Activated B cell treated with CpG ODN at 0.5 μM for 24 hours (primary cell): Measurements from ENCODE around the gene RAPGEF1. TPM values are rescaled to one million over a fixed set of nuclear protein-coding genes. Genes with fewer than 3 reads are reported as not detected.

Experiments
- ATAC-seq: fragments of 200-7000 bp; cut with Tn5 transposase; one replicate; pipeline ENCODE4 v1.10.0; 2021; ENCODE audit warnings: low read depth, mild to moderate bottlenecking, moderate library complexity
- CTCF ChIA-PET: fragments of 350-600 bp; sonication (Branson Sonifier 250); formaldehyde crosslinking; loops from one replicate; lab custom pipeline; 2021; ENCODE audit warnings: antibody characterized with exemption; lab: Charles Lee
- POLR2A ChIA-PET: fragments of 350-600 bp; sonication (Branson Sonifier 250); formaldehyde crosslinking; loops from one replicate; lab custom pipeline; 2021; ENCODE audit warnings: antibody characterized with exemption; lab: Charles Lee
- DNase-seq: peaks from one replicate; pipeline ENCODE4 v3.0.0; 2022
- H3K27ac Mint-ChIP-seq: one replicate; pipeline ENCODE4 v1.8.0; 2020; ENCODE audit warnings: mixed read lengths
- H3K27me3 Mint-ChIP-seq: one replicate; pipeline ENCODE4 v1.8.0; 2021; ENCODE audit warnings: mixed read lengths
- H3K36me3 Mint-ChIP-seq: one replicate; pipeline ENCODE4 v1.8.0; 2021; ENCODE audit warnings: low read depth, mixed read lengths
- H3K4me1 Mint-ChIP-seq: one replicate; pipeline ENCODE4 v1.8.0; 2021; ENCODE audit warnings: mixed read lengths
- H3K4me3 Mint-ChIP-seq: one replicate; pipeline ENCODE4 v1.8.0; 2020; ENCODE audit warnings: mild to moderate bottlenecking, mixed read lengths
- H3K9me3 Mint-ChIP-seq: one replicate; pipeline ENCODE4 v1.8.0; 2020; ENCODE audit warnings: mixed read lengths
- intact Hi-C: fragments of 100-400 bp; cut with micrococcal nuclease; formaldehyde crosslinking; loops from one replicate; pipeline ENCODE4 v1.15.1; 2024
- total RNA-seq: library from RNA; stranded (reverse); gene quantifications from 2 replicates; pipeline ENCODE4 v1.2.3, GENCODE V29; 2022
- TF ChIP-seq, protein P1 (sequence below): fragments of 200-600 bp; IDR thresholded peaks from one replicate; pipeline ENCODE4 v1.8.0; 2022; ENCODE audit warnings: antibody characterized with exemption, mild to moderate bottlenecking

Gene RAPGEF1
- total RNA-seq, 1 donor from 2014 or later, result 318 TPM

DNA sequence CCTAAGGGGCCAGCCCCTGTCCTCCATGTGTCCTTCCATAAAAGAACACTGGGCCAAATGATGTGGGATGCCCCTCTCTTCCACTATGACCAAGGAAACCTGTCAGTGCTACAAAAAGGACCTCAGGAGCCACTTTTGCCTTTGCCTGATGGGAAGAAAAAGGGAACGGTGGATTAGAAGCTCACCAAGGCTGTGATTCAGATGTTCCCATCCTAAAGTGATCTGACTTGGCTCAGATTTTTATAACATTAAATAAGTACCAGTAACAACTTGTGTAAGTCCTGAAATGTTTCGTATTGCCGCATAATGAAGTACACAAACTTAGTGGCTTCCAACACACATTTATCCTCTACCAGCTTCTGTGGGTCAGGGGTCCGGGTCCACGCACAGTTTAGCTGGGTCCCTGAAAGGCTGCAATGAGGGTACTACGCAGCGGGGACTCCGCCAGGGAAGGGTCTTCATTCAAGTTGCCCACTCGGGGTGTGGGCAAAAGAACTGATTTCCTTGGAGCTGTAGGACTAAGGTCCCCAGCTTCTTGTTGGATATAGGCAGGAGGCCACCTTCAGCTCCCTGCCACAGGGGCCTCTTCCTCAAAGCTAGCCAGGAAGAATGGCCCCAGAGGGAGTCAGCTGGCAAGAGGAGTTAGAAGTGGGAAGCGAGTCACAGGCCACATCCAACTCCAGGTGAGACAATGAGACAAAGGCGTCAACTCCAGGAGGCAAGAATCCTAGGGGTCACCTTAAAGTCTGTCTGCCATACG, 60.4 kb downstream of the RAPGEF1 start:
- H3K27ac Mint-ChIP-seq, result peak overlapping the region; percentile 93
- peaks cover 97% of the 10 kb centered on the region for H3K4me1 Mint-ChIP-seq
- H3K27me3 Mint-ChIP-seq, result no peaks in the 10 kb centered on the region
- ChIA-PET CTCF (interaction anchor here (1.1 to 4.0 kb wide), 6 partner anchors 15 to 51 kb away, joined by 3 to 44 read pairs (median 5); no protein-coding TSS in a partner anchor), POLR2A (interaction anchor here (0.6 to 19.5 kb wide), 9 partner anchors 11 to 1736 kb away, joined by 3 to 683 read pairs (median 13); partner anchors contain the start of gene RAPGEF1)
- H3K36me3 Mint-ChIP-seq, result peaks cover 24% of the 10 kb centered on the region
- no peak overlapping the region for H3K4me3 Mint-ChIP-seq
- H3K9me3 Mint-ChIP-seq, result no peaks in the 10 kb centered on the region
- no peak for DNase-seq
- TF ChIP-seq, protein P1, sequence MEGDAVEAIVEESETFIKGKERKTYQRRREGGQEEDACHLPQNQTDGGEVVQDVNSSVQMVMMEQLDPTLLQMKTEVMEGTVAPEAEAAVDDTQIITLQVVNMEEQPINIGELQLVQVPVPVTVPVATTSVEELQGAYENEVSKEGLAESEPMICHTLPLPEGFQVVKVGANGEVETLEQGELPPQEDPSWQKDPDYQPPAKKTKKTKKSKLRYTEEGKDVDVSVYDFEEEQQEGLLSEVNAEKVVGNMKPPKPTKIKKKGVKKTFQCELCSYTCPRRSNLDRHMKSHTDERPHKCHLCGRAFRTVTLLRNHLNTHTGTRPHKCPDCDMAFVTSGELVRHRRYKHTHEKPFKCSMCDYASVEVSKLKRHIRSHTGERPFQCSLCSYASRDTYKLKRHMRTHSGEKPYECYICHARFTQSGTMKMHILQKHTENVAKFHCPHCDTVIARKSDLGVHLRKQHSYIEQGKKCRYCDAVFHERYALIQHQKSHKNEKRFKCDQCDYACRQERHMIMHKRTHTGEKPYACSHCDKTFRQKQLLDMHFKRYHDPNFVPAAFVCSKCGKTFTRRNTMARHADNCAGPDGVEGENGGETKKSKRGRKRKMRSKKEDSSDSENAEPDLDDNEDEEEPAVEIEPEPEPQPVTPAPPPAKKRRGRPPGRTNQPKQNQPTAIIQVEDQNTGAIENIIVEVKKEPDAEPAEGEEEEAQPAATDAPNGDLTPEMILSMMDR, result no peak
- intact Hi-C loops, result loop anchor here (2.0 kb wide), 1 partner anchor 17 kb away; no protein-coding TSS in a partner anchor
- ATAC-seq, result no peak

DNA sequence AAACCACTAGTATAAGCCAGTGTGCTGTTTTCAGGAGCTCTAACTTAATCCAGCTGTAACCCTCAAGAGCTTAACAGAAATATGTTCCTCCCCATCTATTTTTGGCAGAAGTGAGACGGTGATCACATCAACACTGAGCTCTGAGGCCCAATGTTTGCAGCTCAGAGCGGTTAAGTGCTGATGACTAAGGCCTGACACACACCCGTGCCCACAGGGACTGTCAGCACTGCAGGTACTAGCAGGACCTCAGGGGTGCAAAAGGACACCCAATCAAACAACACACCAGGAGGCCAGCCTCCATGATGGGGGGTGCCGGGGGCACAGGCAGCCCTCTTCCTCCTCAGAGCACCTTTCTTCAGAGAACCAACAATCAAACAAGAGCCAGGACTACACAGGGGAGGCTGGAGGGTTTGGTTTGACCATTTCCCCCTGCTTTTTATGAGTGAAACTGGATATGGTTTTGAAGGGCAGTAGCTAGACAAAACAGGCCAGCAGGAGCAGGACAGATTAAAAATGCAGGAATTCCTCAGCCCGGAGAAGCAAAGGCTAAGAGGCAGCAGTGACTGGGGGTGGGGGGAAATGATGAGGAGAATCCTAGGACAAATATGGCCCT, 61.3 kb downstream of the RAPGEF1 start:
- ChIA-PET CTCF (interaction anchor here (0.6 to 4.0 kb wide), 16 partner anchors 10 to 87 kb away, joined by 3 to 44 read pairs (median 5); no protein-coding TSS in a partner anchor), POLR2A (interaction anchor here (0.6 to 19.5 kb wide), 19 partner anchors 11 to 306 kb away, joined by 3 to 683 read pairs (median 8); partner anchors contain the start of gene RAPGEF1)
- intact Hi-C loops, result loop anchor here (1.0 to 2.0 kb wide), 5 partner anchors 10 to 51 kb away; no protein-coding TSS in a partner anchor
- TF ChIP-seq, protein P1, result no peak
- ATAC-seq (peak; percentile 90), DNase-seq (peak; percentile 63)
- H3K36me3 Mint-ChIP-seq, result peaks cover 21% of the 10 kb centered on the region
- no peaks in the 10 kb centered on the region for H3K9me3 Mint-ChIP-seq
- no peaks in the 10 kb centered on the region for H3K27me3 Mint-ChIP-seq
- H3K27ac Mint-ChIP-seq, result peak overlapping the region; percentile 93
- peaks cover 98% of the 10 kb centered on the region for H3K4me1 Mint-ChIP-seq
- peak overlapping the region; percentile 93 for H3K4me3 Mint-ChIP-seq

DNA sequence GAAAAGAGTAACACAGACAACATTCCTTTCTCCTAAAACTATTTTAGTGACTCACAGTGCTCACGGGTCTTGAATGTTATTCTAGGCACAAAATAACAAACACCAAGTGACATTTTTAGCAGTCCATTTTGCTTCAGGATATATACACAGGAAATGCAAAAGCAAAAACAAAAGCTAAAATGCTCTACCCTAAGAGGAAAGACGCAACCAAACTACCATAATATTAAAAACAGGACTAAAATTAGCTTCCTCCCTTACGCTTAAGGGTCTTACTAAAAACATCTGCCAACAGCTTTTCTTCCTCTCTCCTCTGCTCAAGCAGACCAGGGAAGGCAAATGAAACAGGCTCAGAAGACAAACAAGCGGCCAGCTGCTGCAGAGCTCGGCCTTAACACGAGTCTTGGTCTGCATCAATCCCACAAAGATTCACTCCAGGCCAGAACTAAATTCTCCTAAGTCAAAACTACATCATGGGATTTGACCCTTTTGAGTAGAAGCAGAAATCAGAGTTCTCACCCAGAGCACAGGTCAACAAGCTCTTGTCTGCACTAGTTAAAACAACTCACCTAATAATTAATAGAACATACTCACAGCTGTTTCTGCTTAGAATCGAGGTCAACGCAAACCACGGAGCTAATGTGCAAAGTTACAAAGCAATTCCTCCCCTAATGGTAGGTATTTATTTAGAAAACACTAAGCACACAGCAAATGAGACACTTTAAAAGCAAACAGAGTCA, 62.3 kb downstream of the RAPGEF1 start:
- H3K27me3 Mint-ChIP-seq, result no peaks in the 10 kb centered on the region
- DNase-seq (no peak), ATAC-seq (peak; percentile 25)
- H3K9me3 Mint-ChIP-seq, result no peaks in the 10 kb centered on the region
- ChIA-PET CTCF (interaction anchor here (0.8 to 4.0 kb wide), 19 partner anchors 9 to 203 kb away, joined by 3 to 44 read pairs (median 5); no protein-coding TSS in a partner anchor), POLR2A (interaction anchor here (0.7 to 19.5 kb wide), 22 partner anchors 8 to 706 kb away, joined by 3 to 683 read pairs (median 7); partner anchors contain the start of gene RAPGEF1)
- TF ChIP-seq, protein P1, result no peak
- intact Hi-C loops, result loop anchor here (1.0 to 2.0 kb wide), 5 partner anchors 9 to 52 kb away; no protein-coding TSS in a partner anchor
- peak overlapping the region; percentile 93 for H3K27ac Mint-ChIP-seq
- H3K36me3 Mint-ChIP-seq, result peaks cover 26% of the 10 kb centered on the region
- H3K4me1 Mint-ChIP-seq, result peaks cover 100% of the 10 kb centered on the region
- peak overlapping the region; percentile 93 for H3K4me3 Mint-ChIP-seq

DNA sequence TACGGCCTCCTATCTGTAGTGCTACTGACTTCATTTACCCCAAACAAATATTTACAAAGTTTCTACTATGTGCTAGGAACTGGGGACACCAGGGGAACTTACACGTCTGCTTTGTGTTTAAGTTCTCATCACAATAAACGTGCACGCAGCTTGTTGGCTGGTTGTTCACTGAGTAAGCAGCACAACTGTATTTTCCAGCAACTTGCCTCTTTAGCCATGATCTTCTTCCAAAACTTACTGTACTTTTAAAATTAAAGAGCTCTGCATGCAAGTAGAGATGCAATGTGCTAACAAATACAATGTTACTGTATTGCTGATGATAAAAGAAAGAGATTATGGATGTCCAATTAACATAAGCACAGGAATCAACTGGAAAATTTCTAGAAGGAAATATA, 62.8 kb downstream of the RAPGEF1 start:
- CTCF ChIA-PET, result interaction anchor here (0.9 to 4.0 kb wide), 13 partner anchors 8 to 203 kb away, joined by 3 to 44 read pairs (median 6); no protein-coding TSS in a partner anchor
- Mint-ChIP-seq H3K27me3 (no peaks in the 10 kb centered on the region), H3K9me3 (no peaks in the 10 kb centered on the region), H3K36me3 (peaks cover 26% of the 10 kb centered on the region), H3K27ac (peak overlapping the region; percentile 93), H3K4me1 (peaks cover 100% of the 10 kb centered on the region), H3K4me3 (peak overlapping the region; percentile 93)
- DNase-seq (no peak), ATAC-seq (no peak)
- TF ChIP-seq, protein P1, result no peak
- POLR2A ChIA-PET, result interaction anchor here (0.9 to 19.5 kb wide), 18 partner anchors 8 to 706 kb away, joined by 3 to 683 read pairs (median 8); partner anchors contain the start of gene RAPGEF1
- intact Hi-C loops, result no loop called here
